WTC11 (cell line): ENCODE data around the gene HS2ST1. TPM values are rescaled to one million over a fixed set of nuclear protein-coding genes. Genes with fewer than 3 reads are reported as not detected.

Source experiments
- ATAC-seq: fragments of 200-7000 bp; cut with Tn5 transposase; 2 replicates; pipeline ENCODE4 v1.10.0; 2021; ENCODE audit warnings: mild to moderate bottlenecking, moderate library complexity
- CTCF ChIA-PET: fragments of 300-600 bp; sonication (Branson Sonifier 250); formaldehyde crosslinking; loops from one replicate; lab custom pipeline; 2021; ENCODE audit warnings: antibody characterized with exemption; lab: Charles Lee
- POLR2A ChIA-PET: fragments of 350-600 bp; sonication (Branson Sonifier 250); formaldehyde crosslinking; loops from one replicate; lab custom pipeline; 2021; ENCODE audit warnings: antibody characterized with exemption; lab: Charles Lee
- DNase-seq: peaks from one replicate; pipeline ENCODE4 v3.0.0; 2021; ENCODE audit warnings: low spot score
- H3K27ac Mint-ChIP-seq: 2 replicates; pipeline ENCODE4 v1.8.0; 2021; ENCODE audit warnings: mixed read lengths
- H3K27me3 Mint-ChIP-seq: 2 replicates; pipeline ENCODE4 v1.8.0; 2021; ENCODE audit warnings: low read depth, mild to moderate bottlenecking, moderate library complexity, mixed read lengths
- H3K36me3 Mint-ChIP-seq: 2 replicates; pipeline ENCODE4 v1.8.0; 2021; ENCODE audit warnings: mixed read lengths
- H3K4me1 Mint-ChIP-seq: 2 replicates; pipeline ENCODE4 v1.8.0; 2022; ENCODE audit warnings: mixed read lengths
- H3K4me3 Mint-ChIP-seq: 2 replicates; pipeline ENCODE4 v1.8.0; 2021; ENCODE audit warnings: mild to moderate bottlenecking, moderate library complexity, mixed read lengths
- H3K9me3 Mint-ChIP-seq: 2 replicates; pipeline ENCODE4 v1.8.0; 2021; ENCODE audit warnings: mixed read lengths
- CREB1 ChIP-seq: sonication (generic); formaldehyde crosslinking; IDR thresholded peaks from 2 replicates; pipeline ENCODE4 v1.8.0; 2023; ENCODE audit warnings: mild to moderate bottlenecking, missing genetic modification reagents
- CREM ChIP-seq: sonication (generic); formaldehyde crosslinking; IDR thresholded peaks from 2 replicates; pipeline ENCODE4 v1.8.1; 2022; ENCODE audit warnings: mild to moderate bottlenecking, missing genetic modification reagents, moderate library complexity
- CTCF ChIP-seq: fragments of 200-600 bp; IDR thresholded peaks from 2 replicates; pipeline ENCODE4 v1.8.0; 2022; ENCODE audit warnings: antibody characterized with exemption
- E2F5 ChIP-seq: sonication (generic); formaldehyde crosslinking; IDR thresholded peaks from 2 replicates; pipeline ENCODE4 v1.8.1; 2022; ENCODE audit warnings: mild to moderate bottlenecking, moderate library complexity, missing genetic modification reagents
- ETV6 ChIP-seq: sonication (generic); formaldehyde crosslinking; IDR thresholded peaks from 2 replicates; pipeline ENCODE4 v1.8.1; 2022; ENCODE audit warnings: mild to moderate bottlenecking, missing genetic modification reagents
- FOXK1 ChIP-seq: sonication (generic); formaldehyde crosslinking; IDR thresholded peaks from 2 replicates; pipeline ENCODE4 v1.8.0; 2022; ENCODE audit warnings: mild to moderate bottlenecking, moderate library complexity, missing genetic modification reagents
- HMGA2 ChIP-seq: fragments of 250-450 bp; sonication (Bioruptor Pico); IDR thresholded peaks from 2 replicates; pipeline ENCODE4 v1.4.0; 2021; ENCODE audit warnings: mild to moderate bottlenecking, moderate library complexity
- JAZF1 ChIP-seq: fragments of 250-450 bp; sonication (Bioruptor Pico); IDR thresholded peaks from 2 replicates; pipeline ENCODE4 v1.9.0; 2021; ENCODE audit warnings: moderate library complexity, mild to moderate bottlenecking, inconsistent platforms
- JUN ChIP-seq: sonication (generic); formaldehyde crosslinking; IDR thresholded peaks from 2 replicates; pipeline ENCODE4 v1.8.0; 2023; ENCODE audit warnings: mild to moderate bottlenecking, missing genetic modification reagents
- MLX ChIP-seq: sonication (generic); formaldehyde crosslinking; IDR thresholded peaks from 2 replicates; pipeline ENCODE4 v1.8.1; 2023; ENCODE audit warnings: mild to moderate bottlenecking, missing genetic modification reagents, moderate library complexity
- PRRX2 ChIP-seq: fragments of 250-450 bp; sonication (Bioruptor Pico); IDR thresholded peaks from 2 replicates; pipeline ENCODE4 v1.8.0; 2021; ENCODE audit warnings: mild to moderate bottlenecking
- RELA ChIP-seq: sonication (generic); formaldehyde crosslinking; IDR thresholded peaks from 2 replicates; pipeline ENCODE4 v1.8.1; 2022; ENCODE audit warnings: missing genetic modification reagents, mild to moderate bottlenecking, borderline replicate concordance
- SP1 ChIP-seq: sonication (generic); formaldehyde crosslinking; conservative IDR thresholded peaks from 2 replicates; pipeline ENCODE4 v1.8.1; 2022; ENCODE audit warnings: missing genetic modification reagents
- TCF7 ChIP-seq: sonication (generic); formaldehyde crosslinking; IDR thresholded peaks from 2 replicates; pipeline ENCODE4 v1.8.0; 2022; ENCODE audit warnings: mild to moderate bottlenecking, low read depth, missing genetic modification reagents, moderate library complexity
- TEAD1 ChIP-seq: sonication (generic); formaldehyde crosslinking; IDR thresholded peaks from 2 replicates; pipeline ENCODE4 v1.8.0; 2022; ENCODE audit warnings: mild to moderate bottlenecking, missing genetic modification reagents
- ZNF396 ChIP-seq: fragments of 250-450 bp; sonication (Bioruptor Pico); IDR thresholded peaks from 2 replicates; pipeline ENCODE4 v1.8.0; 2021; ENCODE audit warnings: mild to moderate bottlenecking, moderate library complexity, borderline replicate concordance
- ZNF425 ChIP-seq: fragments of 250-450 bp; sonication (Bioruptor Pico); conservative IDR thresholded peaks from 2 replicates; pipeline ENCODE4 v1.9.0; 2021; ENCODE audit warnings: mild to moderate bottlenecking
- ZNF671 ChIP-seq: fragments of 250-450 bp; sonication (Bioruptor Pico); IDR thresholded peaks from 2 replicates; pipeline ENCODE4 v1.8.0; 2021; ENCODE audit warnings: mild to moderate bottlenecking
- total RNA-seq: library from RNA; stranded (reverse); gene quantifications from 3 replicates; pipeline ENCODE4 v1.2.3, GENCODE V29; 2021

The HS2ST1 gene
- total RNA-seq, 1 experiment from 2014 or later, result 24.7 TPM

- Mint-ChIP-seq H3K27me3 (peaks cover 24% of the 10 kb centered on the region), H3K4me1 (peaks cover 16% of the 10 kb centered on the region), H3K36me3 (no peaks in the 10 kb centered on the region), H3K27ac (no peak overlapping the region), H3K4me3 (no peak overlapping the region)
- ChIA-PET CTCF (interaction anchor here (0.9 kb wide), 1 partner anchor 285 kb away, joined by 6 read pairs; no protein-coding TSS in a partner anchor), POLR2A (interaction anchor here (0.6 to 0.7 kb wide), 2 partner anchors 130 to 157 kb away, joined by 3 read pairs; no protein-coding TSS in a partner anchor)
- ATAC-seq (no peak), DNase-seq (no peak)
- no peak for TF ChIP-seq CREM (CRISPR knock-in tag)
- TF ChIP-seq ETV6 (CRISPR knock-in tag), result no peak
- no peak for TF ChIP-seq JAZF1
- no peak for TF ChIP-seq FOXK1 (CRISPR knock-in tag)
- no peak for TF ChIP-seq ZNF425 (CRISPR knock-in tag)
- TF ChIP-seq CREB1 (CRISPR knock-in tag), result no peak
- no peak for TF ChIP-seq TEAD1 (CRISPR knock-in tag)
- no peak for TF ChIP-seq SP1
- no peak for TF ChIP-seq RELA
- TF ChIP-seq MLX (CRISPR knock-in tag), result no peak
- TF ChIP-seq JUN, result no peak
- no peak for TF ChIP-seq TCF7 (CRISPR knock-in tag)
- TF ChIP-seq, all 79 proteins: peak for 0
- no peaks in the 10 kb centered on the region; the same call in 1 of the 2 replicates for H3K9me3 Mint-ChIP-seq
These were observed 203.4 kb downstream of the HS2ST1 start for GRCh38 chr1:87117761-87118368.

GRCh38 chr1:87119541-87120140 lies 205.2 kb downstream of the HS2ST1 start:
- TF ChIP-seq ZNF396 (CRISPR knock-in tag), result no peak
- no peak for TF ChIP-seq E2F5 (CRISPR knock-in tag)
- TF ChIP-seq ZNF671 (CRISPR knock-in tag), result no peak
- TF ChIP-seq PRRX2 (CRISPR knock-in tag), result no peak
- no peak for TF ChIP-seq HMGA2 (CRISPR knock-in tag)
- H3K4me1 Mint-ChIP-seq, result peaks cover 16% of the 10 kb centered on the region
- DNase-seq (no peak), ATAC-seq (no peak)
- H3K4me3 Mint-ChIP-seq, result no peak overlapping the region
- H3K9me3 Mint-ChIP-seq, result no peaks in the 10 kb centered on the region; the same call in 1 of the 2 replicates
- ChIA-PET POLR2A (no interaction called here), CTCF (interaction anchor here (0.6 to 1.5 kb wide), 3 partner anchors 11 to 169 kb away, joined by 3 read pairs; no protein-coding TSS in a partner anchor)
- H3K36me3 Mint-ChIP-seq, result no peaks in the 10 kb centered on the region
- H3K27ac Mint-ChIP-seq, result no peak overlapping the region; the same call in 1 of the 2 replicates
- H3K27me3 Mint-ChIP-seq, result peaks cover 24% of the 10 kb centered on the region

GRCh38 chr1:87120779-87121178 lies 206.3 kb downstream of the HS2ST1 start:
- TF ChIP-seq SP1 (no peak), ZNF396 (CRISPR knock-in tag) (no peak), CTCF (0 out of 2 replicates have a peak, but pooled peaks have one; percentile 24), FOXK1 (CRISPR knock-in tag) (no peak)
- TF ChIP-seq, all 79 proteins: peak for 1
- no peaks in the 10 kb centered on the region; the same call in 1 of the 2 replicates for H3K9me3 Mint-ChIP-seq
- ATAC-seq (peak; percentile 55), DNase-seq (peak; percentile 28)
- no peaks in the 10 kb centered on the region for H3K36me3 Mint-ChIP-seq
- H3K27me3 Mint-ChIP-seq, result peaks cover 16% of the 10 kb centered on the region
- ChIA-PET POLR2A (no interaction called here), CTCF (interaction anchor here (0.5 to 1.5 kb wide), 6 partner anchors 10 to 164 kb away, joined by 3 read pairs; no protein-coding TSS in a partner anchor)
- H3K27ac Mint-ChIP-seq, result no peak overlapping the region
- no peak overlapping the region for H3K4me3 Mint-ChIP-seq
- peaks cover 14% of the 10 kb centered on the region for H3K4me1 Mint-ChIP-seq
